ENCODE data around the gene OR13C2. TPM values are rescaled to one million over a fixed set of nuclear protein-coding genes. Genes with fewer than 3 reads are reported as not detected.
"Not testable (repeated sequence)": the region's sequence is repeated elsewhere in the genome, so short reads cannot be mapped to it uniquely, and the experiment has no call there.

Gene OR13C2
- total RNA-seq = not detected

DNA sequence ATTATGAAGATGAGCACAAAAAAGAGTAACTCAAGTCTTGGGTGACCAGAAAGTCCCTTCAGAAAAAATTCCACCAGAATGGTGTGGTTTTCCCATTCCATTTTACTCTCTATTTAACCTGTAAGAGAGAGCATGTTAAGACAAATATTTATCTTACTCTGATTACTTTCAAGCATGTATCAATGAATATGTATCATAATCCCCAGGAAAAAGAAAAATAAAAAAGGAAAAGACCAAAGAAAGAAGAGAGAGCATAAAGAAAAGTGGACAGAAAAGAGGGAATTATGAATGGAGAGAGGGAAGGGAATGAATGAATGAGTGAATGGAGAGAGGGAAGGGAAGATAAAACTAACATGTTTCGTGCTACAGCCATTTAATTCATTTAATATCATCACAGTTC is at the start of gene OR13C2:
TSS of gene OR13C2 (minus strand) at position 101 of the 400 bp plus-strand sequence. CDS start at position 101, 0 bp downstream.
- H3K36me3 Mint-ChIP-seq (ENCODE audit: insufficient read depth); ATAC-seq; H3K9me3 Mint-ChIP-seq; H3K4me1 Mint-ChIP-seq (ENCODE audit: low read depth); DNase-seq; H3K27me3 Mint-ChIP-seq (ENCODE audit: low read depth); H3K4me3 Mint-ChIP-seq: not testable (repeated sequence)

GRCh38 chr9:104635456-104635855 is 30.0 kb upstream of the OR13C2 start:
- H3K36me3 Mint-ChIP-seq (ENCODE audit: insufficient read depth) = no peaks in the 10 kb centered on the region
- no peaks in the 10 kb centered on the region for H3K4me1 Mint-ChIP-seq (ENCODE audit: low read depth)
- H3K27me3 Mint-ChIP-seq (ENCODE audit: low read depth) = no peaks in the 10 kb centered on the region
- no peak overlapping the region for H3K4me3 Mint-ChIP-seq
- DNase-seq (no peak), ATAC-seq (no peak)
- peaks cover 14% of the 10 kb centered on the region for H3K9me3 Mint-ChIP-seq

DNA sequence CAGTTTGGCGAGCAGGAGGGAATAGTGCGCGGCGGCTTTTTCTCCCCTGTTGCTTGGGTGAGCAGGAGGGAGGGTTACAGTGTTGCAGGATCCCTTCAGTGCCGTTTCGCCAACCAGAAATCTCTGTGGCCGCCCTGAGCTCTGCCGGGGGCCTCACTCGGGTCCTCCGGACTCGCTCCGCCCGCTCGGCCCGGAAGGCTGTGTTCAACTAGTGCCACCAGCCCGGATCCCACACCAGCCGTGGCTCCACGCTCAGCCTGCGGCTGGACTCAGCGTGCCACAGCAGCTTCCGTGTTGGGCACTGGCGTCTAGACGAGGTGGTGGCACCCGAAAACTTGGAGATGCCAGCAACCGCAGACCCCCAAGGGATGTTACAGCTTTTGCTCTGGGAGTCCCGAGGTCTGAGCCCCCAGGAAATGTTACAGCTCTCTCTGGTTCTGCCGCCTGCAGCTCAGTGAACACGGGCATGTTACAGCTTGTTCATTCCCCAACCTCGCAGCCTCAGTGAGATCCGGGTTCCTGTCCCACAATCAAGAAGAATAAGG is 28.6 kb upstream of the OR13C2 start:
- no peaks in the 10 kb centered on the region for H3K4me1 Mint-ChIP-seq (ENCODE audit: low read depth)
- ATAC-seq (no peak), DNase-seq (no peak)
- H3K4me3 Mint-ChIP-seq = no peak overlapping the region
- no peaks in the 10 kb centered on the region for H3K36me3 Mint-ChIP-seq (ENCODE audit: insufficient read depth)
- H3K27me3 Mint-ChIP-seq (ENCODE audit: low read depth) = peaks cover 3% of the 10 kb centered on the region
- H3K9me3 Mint-ChIP-seq = peaks cover 10% of the 10 kb centered on the region

GRCh38 chr9:104625964-104626363 is 20.5 kb upstream of the OR13C2 start:
- H3K27me3 Mint-ChIP-seq (ENCODE audit: low read depth); H3K9me3 Mint-ChIP-seq; H3K36me3 Mint-ChIP-seq (ENCODE audit: insufficient read depth); DNase-seq; H3K4me3 Mint-ChIP-seq; H3K4me1 Mint-ChIP-seq (ENCODE audit: low read depth); ATAC-seq: not testable (repeated sequence)

DNA sequence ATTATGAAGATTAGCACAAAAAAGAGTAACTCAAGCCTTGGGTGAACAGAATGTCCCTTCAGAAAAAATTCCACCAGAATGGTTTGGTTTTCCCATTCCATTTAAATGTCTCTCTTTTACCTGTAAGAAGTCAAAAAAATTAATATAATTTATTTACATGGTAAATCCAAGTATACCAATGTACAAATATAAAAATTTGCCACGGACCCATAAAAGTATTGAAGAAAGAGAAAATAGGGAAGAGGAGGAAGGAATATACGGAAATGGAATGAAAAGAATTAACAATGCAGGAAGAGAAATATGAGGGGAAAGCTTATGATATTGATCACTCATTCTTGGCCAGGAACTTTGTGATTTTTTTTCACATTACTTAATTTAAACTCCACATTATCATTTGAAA is 12.7 kb upstream of the OR13C2 start, which contains the start of gene OR13C9:
TSS of gene OR13C9 (minus strand) at position 101 of the 400 bp plus-strand sequence. CDS start at position 101, 0 bp downstream.
- Mint-ChIP-seq H3K36me3 (ENCODE audit: insufficient read depth) (no peaks in the 10 kb centered on the region), H3K27me3 (ENCODE audit: low read depth) (no peaks in the 10 kb centered on the region), H3K4me1 (ENCODE audit: low read depth) (no peaks in the 10 kb centered on the region), H3K9me3 (peaks cover 4% of the 10 kb centered on the region), H3K4me3 (no peak within 1 kb of the TSS)
- ATAC-seq (no peak), DNase-seq (no peak)

GRCh38 chr9:104617418-104617817 is 12.0 kb upstream of the OR13C2 start:
- DNase-seq (no peak), ATAC-seq (no peak)
- Mint-ChIP-seq H3K4me1 (ENCODE audit: low read depth) (no peaks in the 10 kb centered on the region), H3K4me3 (no peak overlapping the region), H3K27me3 (ENCODE audit: low read depth) (peaks cover 2% of the 10 kb centered on the region), H3K9me3 (peaks cover 4% of the 10 kb centered on the region), H3K36me3 (ENCODE audit: insufficient read depth) (no peaks in the 10 kb centered on the region)

GRCh38 chr9:104611213-104611612 is 5.8 kb upstream of the OR13C2 start:
- peaks cover 2% of the 10 kb centered on the region for H3K27me3 Mint-ChIP-seq (ENCODE audit: low read depth)
- no peaks in the 10 kb centered on the region for H3K36me3 Mint-ChIP-seq (ENCODE audit: insufficient read depth)
- no peak overlapping the region for H3K4me3 Mint-ChIP-seq
- no peaks in the 10 kb centered on the region for H3K4me1 Mint-ChIP-seq (ENCODE audit: low read depth)
- ATAC-seq (no peak), DNase-seq (no peak)
- peaks cover 4% of the 10 kb centered on the region for H3K9me3 Mint-ChIP-seq

DNA sequence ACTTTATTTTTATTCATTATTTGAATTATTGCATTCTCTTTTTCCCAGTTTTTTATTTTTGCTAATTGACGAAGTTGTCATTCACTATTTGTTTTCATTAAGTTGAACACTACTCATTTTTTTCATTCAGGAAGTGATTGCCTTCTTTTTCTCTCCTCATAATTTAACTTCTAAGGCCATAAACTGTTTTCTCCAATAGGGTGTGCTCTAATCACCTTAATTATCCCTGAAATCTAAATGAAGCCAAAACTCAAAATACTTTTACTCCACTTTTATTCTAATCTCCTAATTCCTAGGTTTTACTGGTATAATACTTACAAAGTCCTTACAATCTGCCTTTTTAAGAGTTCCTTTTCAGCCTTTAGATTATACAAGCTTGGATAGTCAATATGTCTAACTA is 2.9 kb upstream of the OR13C2 start:
- H3K9me3 Mint-ChIP-seq = no peaks in the 10 kb centered on the region
- H3K4me3 Mint-ChIP-seq = no peak overlapping the region
- no peaks in the 10 kb centered on the region for H3K4me1 Mint-ChIP-seq (ENCODE audit: low read depth)
- H3K27me3 Mint-ChIP-seq (ENCODE audit: low read depth) = peaks cover 2% of the 10 kb centered on the region
- H3K36me3 Mint-ChIP-seq (ENCODE audit: insufficient read depth) = no peaks in the 10 kb centered on the region
- ATAC-seq (no peak), DNase-seq (no peak)

DNA sequence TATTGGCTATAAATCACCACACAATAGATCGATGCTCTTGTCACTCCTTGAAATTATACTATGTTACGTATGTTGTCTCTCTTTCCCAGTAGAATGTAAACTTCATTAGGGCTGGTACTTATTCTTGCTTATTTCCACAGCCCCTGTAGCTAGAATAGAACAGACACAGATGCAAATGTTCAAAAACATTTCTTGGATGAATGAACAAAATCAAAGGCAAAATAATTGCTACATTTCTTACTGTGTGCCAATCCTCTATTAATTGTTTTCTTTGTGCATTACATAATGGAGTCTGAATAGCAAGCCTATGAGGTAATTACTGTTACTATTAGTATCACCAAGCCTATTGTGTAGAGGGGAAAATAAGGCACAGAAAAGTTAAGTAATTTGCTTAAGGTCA is 725 bp upstream of the OR13C2 start:
- Mint-ChIP-seq H3K36me3 (ENCODE audit: insufficient read depth) (no peaks in the 10 kb centered on the region), H3K27me3 (ENCODE audit: low read depth) (no peaks in the 10 kb centered on the region), H3K4me3 (no peak overlapping the region), H3K9me3 (no peaks in the 10 kb centered on the region), H3K4me1 (ENCODE audit: low read depth) (no peaks in the 10 kb centered on the region)
- DNase-seq = no peak
- ATAC-seq = no peak

DNA sequence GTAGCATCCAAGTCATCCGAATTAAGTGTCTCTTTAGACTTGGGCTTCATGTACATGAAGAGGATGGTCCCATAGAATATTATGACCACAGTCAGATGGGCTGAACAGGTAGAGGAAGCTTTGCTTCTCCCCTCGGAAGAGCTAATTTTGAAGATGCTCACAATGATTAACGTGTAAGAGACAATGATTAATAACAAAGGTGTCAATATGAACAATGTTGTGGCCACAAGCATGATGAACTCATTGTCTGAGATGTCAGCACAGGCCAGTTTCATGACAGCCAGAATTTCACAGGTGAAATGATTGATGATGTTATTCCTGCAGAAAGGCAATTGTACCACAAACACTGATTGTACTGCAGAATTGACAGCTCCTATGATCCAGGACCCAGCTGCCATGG is 626 bp downstream of the OR13C2 start:
- DNase-seq = no peak
- H3K36me3 Mint-ChIP-seq (ENCODE audit: insufficient read depth) = no peaks in the 10 kb centered on the region
- H3K9me3 Mint-ChIP-seq = no peaks in the 10 kb centered on the region
- H3K27me3 Mint-ChIP-seq (ENCODE audit: low read depth) = no peaks in the 10 kb centered on the region
- no peak for ATAC-seq
- H3K4me1 Mint-ChIP-seq (ENCODE audit: low read depth) = no peaks in the 10 kb centered on the region
- H3K4me3 Mint-ChIP-seq = no peak overlapping the region

- not testable (repeated sequence) for ATAC-seq; H3K27me3 Mint-ChIP-seq (ENCODE audit: low read depth)
Measured at GRCh38 chr9:104599313-104599712, 6.1 kb downstream of the OR13C2 start, which contains the start of gene OR13C5. OR13C5 (minus strand) TSS chr9:104599413; CDS start chr9:104599413, 0 bp downstream.

GRCh38 chr9:104598749-104599148 is 6.7 kb downstream of the OR13C2 start:
- ATAC-seq; DNase-seq; H3K4me3 Mint-ChIP-seq; H3K36me3 Mint-ChIP-seq (ENCODE audit: insufficient read depth); H3K27me3 Mint-ChIP-seq (ENCODE audit: low read depth); H3K4me1 Mint-ChIP-seq (ENCODE audit: low read depth); H3K9me3 Mint-ChIP-seq: not testable (repeated sequence)

More at GRCh38 chr9:104599313-104599712, 6.1 kb downstream of the OR13C2 start, which contains the start of gene OR13C5:
- H3K36me3 Mint-ChIP-seq (ENCODE audit: insufficient read depth); H3K4me1 Mint-ChIP-seq (ENCODE audit: low read depth); H3K4me3 Mint-ChIP-seq; H3K9me3 Mint-ChIP-seq; DNase-seq: not testable (repeated sequence)

DNA sequence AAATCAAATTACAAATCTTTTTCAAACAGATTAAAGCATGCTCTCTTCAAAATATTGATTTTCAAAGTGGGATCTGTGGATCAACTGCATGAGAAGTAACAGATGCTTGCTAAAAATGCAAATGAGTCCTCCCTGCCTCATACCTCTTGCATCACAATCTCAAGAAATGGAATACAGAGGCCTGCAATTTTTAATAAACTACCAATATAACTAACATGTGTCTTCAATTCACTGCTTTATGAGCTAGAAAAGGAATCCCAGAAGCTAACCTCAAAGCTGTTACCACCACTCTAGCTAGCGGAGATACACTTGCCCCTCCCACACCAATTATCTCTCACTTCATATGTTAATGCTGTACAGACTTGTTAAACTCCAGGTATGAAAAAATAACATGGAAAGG is 15.8 kb downstream of the OR13C2 start:
- Mint-ChIP-seq H3K27me3 (ENCODE audit: low read depth) (no peaks in the 10 kb centered on the region), H3K36me3 (ENCODE audit: insufficient read depth) (no peaks in the 10 kb centered on the region), H3K4me1 (ENCODE audit: low read depth) (no peaks in the 10 kb centered on the region), H3K4me3 (no peak overlapping the region), H3K9me3 (no peaks in the 10 kb centered on the region)
- DNase-seq (no peak), ATAC-seq (no peak)

GRCh38 chr9:104586496-104587180 is 18.8 kb downstream of the OR13C2 start:
- no peak for ATAC-seq
- DNase-seq = no peak
- Mint-ChIP-seq H3K4me1 (ENCODE audit: low read depth) (no peaks in the 10 kb centered on the region), H3K9me3 (no peaks in the 10 kb centered on the region), H3K4me3 (no peak overlapping the region), H3K27me3 (ENCODE audit: low read depth) (no peaks in the 10 kb centered on the region), H3K36me3 (ENCODE audit: insufficient read depth) (no peaks in the 10 kb centered on the region)

DNA sequence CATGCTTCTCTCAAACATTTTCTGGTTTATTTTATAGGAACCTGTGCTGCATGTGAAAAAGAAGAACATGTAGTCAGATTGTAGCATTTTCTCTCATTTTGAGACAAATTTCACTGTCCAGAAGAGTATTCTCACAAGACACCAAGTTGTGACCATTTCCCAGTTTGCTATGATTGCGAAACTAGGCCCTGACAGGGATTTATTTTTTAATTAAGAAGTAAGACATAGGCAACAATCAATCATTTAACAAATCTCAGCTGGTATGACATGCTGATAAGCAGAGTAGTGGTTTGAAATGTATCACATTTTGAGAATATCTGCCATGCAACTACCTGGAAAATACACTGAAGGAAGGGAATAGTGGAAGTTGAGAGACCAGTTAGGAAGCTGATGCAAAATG is 24.9 kb downstream of the OR13C2 start:
- Mint-ChIP-seq H3K4me3 (no peak overlapping the region), H3K27me3 (ENCODE audit: low read depth) (no peaks in the 10 kb centered on the region), H3K9me3 (no peaks in the 10 kb centered on the region), H3K36me3 (ENCODE audit: insufficient read depth) (no peaks in the 10 kb centered on the region), H3K4me1 (ENCODE audit: low read depth) (no peaks in the 10 kb centered on the region)
- no peak for DNase-seq
- ATAC-seq = no peak

Data from activated T-cell treated with anti-CD3 and anti-CD28 coated beads, Interleukin-2, amount 50 U/mL, for 4 hours (primary cell).